Activated T-helper 17 cell treated with anti-CD3 and anti-CD28 coated beads, Interleukin-2, amount 50 U/mL, for 72 hours (primary cell): ENCODE results near the gene RNF175. TPM values are rescaled to one million over a fixed set of nuclear protein-coding genes. Genes with fewer than 3 reads are reported as not detected.

Experiments
- ATAC-seq: fragments of 150-1000 bp; cut with Tn5 transposase; replicated peaks from 2 replicates; pipeline ENCODE4 v1.10.0; 2021; ENCODE audit warnings: mild to moderate bottlenecking, moderate library complexity
- H3K27ac Mint-ChIP-seq: one replicate; pipeline ENCODE4 v1.8.0; 2022; ENCODE audit warnings: mixed read lengths
- H3K27me3 Mint-ChIP-seq: one replicate; pipeline ENCODE4 v1.8.0; 2022; ENCODE audit warnings: mixed read lengths
- H3K36me3 Mint-ChIP-seq: one replicate; pipeline ENCODE4 v1.8.0; 2022; ENCODE audit warnings: low read depth, mild to moderate bottlenecking, mixed read lengths
- H3K4me1 Mint-ChIP-seq: one replicate; pipeline ENCODE4 v1.8.0; 2022; ENCODE audit warnings: mixed read lengths
- H3K4me3 Mint-ChIP-seq: one replicate; pipeline ENCODE4 v1.8.0; 2022; ENCODE audit warnings: mild to moderate bottlenecking, mixed read lengths
- H3K9me3 Mint-ChIP-seq: one replicate; pipeline ENCODE4 v1.8.0; 2022; ENCODE audit warnings: mixed read lengths
- total RNA-seq, 2 donors: library from RNA; stranded (reverse); gene quantifications; one replicate each; pipeline ENCODE4 v1.2.3, GENCODE V29; 2022

RNF175 gene
- total RNA-seq, 2 donors from 2014 or later, result 0.37 TPM; not detected in 1

- Mint-ChIP-seq H3K4me3 (no peak overlapping the region), H3K36me3 (no peaks in the 10 kb centered on the region), H3K27me3 (peaks cover 48% of the 10 kb centered on the region), H3K4me1 (no peaks in the 10 kb centered on the region), H3K27ac (no peak overlapping the region), H3K9me3 (no peaks in the 10 kb centered on the region)
- no peak for ATAC-seq
Observed at GRCh38 chr4:153777421-153777820, 17.6 kb upstream of the RNF175 start.

- Mint-ChIP-seq H3K4me3 (no peak overlapping the region), H3K36me3 (no peaks in the 10 kb centered on the region), H3K4me1 (no peaks in the 10 kb centered on the region), H3K27ac (no peak overlapping the region), H3K27me3 (peaks cover 43% of the 10 kb centered on the region), H3K9me3 (peaks cover 3% of the 10 kb centered on the region)
- no peak for ATAC-seq
Observed at GRCh38 chr4:153776601-153777000, 16.8 kb upstream of the RNF175 start.

- Mint-ChIP-seq H3K27ac (no peak overlapping the region), H3K9me3 (peaks cover 3% of the 10 kb centered on the region), H3K36me3 (no peaks in the 10 kb centered on the region), H3K4me1 (no peaks in the 10 kb centered on the region), H3K27me3 (peaks cover 30% of the 10 kb centered on the region), H3K4me3 (no peak overlapping the region)
- ATAC-seq, result no peak
Observed at GRCh38 chr4:153773236-153773690, 13.4 kb upstream of the RNF175 start.

DNA sequence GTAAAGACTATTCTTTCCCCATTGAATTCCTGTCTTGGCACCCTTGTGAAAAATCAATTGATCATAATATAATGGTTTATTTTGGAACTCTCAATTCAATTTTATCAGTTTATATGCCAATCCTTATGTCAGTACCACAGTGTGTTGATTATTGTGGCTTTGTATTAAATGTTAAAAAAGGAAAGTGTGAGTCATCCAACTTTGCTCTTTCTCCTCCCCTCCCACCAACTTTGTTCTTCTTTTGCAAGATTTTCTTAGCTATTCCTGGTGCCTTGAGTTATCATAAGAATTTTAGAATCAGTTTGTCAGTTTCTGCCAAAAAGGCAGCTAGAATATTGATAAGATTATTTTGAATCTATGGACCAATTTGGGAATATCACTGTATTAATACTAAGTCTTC is 11.2 kb upstream of the RNF175 start:
- H3K4me1 Mint-ChIP-seq, result no peaks in the 10 kb centered on the region
- no peak for ATAC-seq
- no peak overlapping the region for H3K27ac Mint-ChIP-seq
- no peak overlapping the region for H3K4me3 Mint-ChIP-seq
- no peaks in the 10 kb centered on the region for H3K36me3 Mint-ChIP-seq
- H3K9me3 Mint-ChIP-seq, result peaks cover 3% of the 10 kb centered on the region
- peaks cover 20% of the 10 kb centered on the region for H3K27me3 Mint-ChIP-seq

- Mint-ChIP-seq H3K4me3 (no peak overlapping the region), H3K36me3 (no peaks in the 10 kb centered on the region), H3K4me1 (no peaks in the 10 kb centered on the region), H3K27ac (no peak overlapping the region), H3K27me3 (peaks cover 18% of the 10 kb centered on the region), H3K9me3 (peaks cover 1% of the 10 kb centered on the region)
- no peak for ATAC-seq
Observed at GRCh38 chr4:153766758-153767157, 6.9 kb upstream of the RNF175 start.

- H3K27ac Mint-ChIP-seq, result no peak overlapping the region
- H3K4me3 Mint-ChIP-seq, result no peak overlapping the region
- H3K36me3 Mint-ChIP-seq, result no peaks in the 10 kb centered on the region
- peaks cover 23% of the 10 kb centered on the region for H3K27me3 Mint-ChIP-seq
- H3K4me1 Mint-ChIP-seq, result no peaks in the 10 kb centered on the region
- H3K9me3 Mint-ChIP-seq, result no peaks in the 10 kb centered on the region
- ATAC-seq, result no peak
Observed at GRCh38 chr4:153765894-153766293, 6.1 kb upstream of the RNF175 start.

DNA sequence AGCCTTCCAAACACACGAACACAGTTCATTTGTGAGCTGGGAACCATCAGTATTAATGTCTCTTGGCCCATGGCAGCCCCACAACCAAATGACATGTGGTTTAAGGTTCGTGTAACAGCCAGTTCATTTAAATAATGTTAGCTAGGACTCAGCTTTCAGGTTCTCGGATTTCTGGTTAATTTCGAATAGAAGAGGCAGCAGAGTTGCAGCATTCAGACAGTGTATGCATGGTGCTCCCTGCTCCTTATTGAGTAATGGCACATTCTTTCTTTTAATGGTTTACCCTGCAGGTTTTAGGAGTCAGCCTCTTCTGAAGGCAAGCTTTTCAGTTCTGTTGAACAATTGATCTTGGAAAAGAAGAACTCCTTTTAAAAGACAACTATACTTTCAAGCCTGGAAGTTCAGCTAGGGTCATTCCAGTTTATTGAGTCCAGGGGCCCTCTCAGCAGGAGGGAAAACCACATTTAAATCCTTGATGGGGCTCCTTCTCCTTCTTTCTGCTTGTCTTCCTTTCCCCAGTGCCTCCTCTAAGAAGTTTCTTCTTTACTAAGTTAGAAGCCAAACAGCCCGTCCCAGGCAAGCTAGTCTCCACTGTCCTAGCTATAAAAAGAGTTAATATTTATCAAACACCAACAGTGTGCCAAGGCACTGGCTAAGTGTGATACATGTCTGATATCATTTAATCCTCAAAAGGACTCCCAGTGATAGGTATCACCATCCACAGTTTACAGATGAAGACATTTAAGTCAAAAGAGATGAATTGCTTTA is 5.0 kb upstream of the RNF175 start:
- Mint-ChIP-seq H3K4me3 (no peak overlapping the region), H3K27ac (no peak overlapping the region), H3K9me3 (no peaks in the 10 kb centered on the region), H3K4me1 (no peaks in the 10 kb centered on the region), H3K36me3 (no peaks in the 10 kb centered on the region), H3K27me3 (peaks cover 23% of the 10 kb centered on the region)
- ATAC-seq, result no peak

DNA sequence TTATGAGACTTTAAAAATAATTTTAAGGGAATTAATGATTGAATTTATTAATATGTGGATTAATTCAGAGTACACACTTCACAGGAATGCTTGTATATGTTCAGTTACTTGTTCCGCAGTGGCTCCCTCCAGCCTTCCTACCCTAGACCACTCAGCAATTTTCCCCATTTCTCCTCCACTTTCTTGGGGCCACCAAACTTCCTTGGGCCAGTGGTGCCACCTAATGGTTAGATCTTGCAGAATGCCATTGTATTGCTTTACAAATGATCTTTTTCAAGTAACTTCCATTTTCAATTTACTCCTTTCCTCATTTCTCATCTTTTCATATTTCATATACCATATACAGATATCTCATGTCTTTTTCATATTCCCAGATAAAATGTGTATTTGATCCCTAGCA is 3.6 kb upstream of the RNF175 start:
- peaks cover 30% of the 10 kb centered on the region for H3K27me3 Mint-ChIP-seq
- H3K36me3 Mint-ChIP-seq, result no peaks in the 10 kb centered on the region
- H3K4me1 Mint-ChIP-seq, result no peaks in the 10 kb centered on the region
- no peak overlapping the region for H3K4me3 Mint-ChIP-seq
- H3K27ac Mint-ChIP-seq, result no peak overlapping the region
- no peaks in the 10 kb centered on the region for H3K9me3 Mint-ChIP-seq
- no peak for ATAC-seq

DNA sequence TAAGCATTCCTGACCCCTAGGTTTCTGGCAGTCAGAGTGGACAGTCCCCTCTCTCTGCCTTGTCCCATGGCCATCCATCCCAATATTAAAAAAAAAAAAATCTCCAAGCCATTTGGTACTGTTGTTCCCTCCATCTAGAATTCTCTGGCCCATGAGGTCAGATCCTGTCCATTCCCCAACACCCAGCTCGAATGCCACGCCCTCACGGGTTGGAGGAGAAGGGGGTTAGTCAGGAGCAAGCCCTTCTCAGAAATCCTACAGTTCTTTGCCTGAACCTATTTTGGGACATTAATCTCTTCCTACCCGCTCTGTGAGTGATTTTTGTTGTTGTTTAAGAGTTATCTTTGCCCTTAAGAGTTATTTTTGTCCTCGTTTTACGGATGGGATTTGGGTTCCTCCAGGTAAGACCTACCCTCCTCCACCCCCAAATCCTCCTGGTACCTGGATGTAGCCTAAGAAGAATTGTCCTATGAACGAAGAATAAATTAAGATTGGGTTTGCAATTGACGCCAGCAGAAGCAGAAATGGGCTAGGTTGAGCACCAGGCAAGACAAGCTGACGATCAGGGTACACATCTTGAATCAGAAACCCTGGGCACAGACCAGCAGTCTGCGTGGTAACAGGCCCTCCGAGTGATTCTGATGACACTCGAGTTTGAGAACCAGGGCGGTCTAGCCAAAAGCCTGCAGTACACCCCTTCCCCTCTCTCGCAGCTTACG is 977 bp downstream of the RNF175 start:
- no peaks in the 10 kb centered on the region for H3K36me3 Mint-ChIP-seq
- no peak overlapping the region for H3K27ac Mint-ChIP-seq
- no peaks in the 10 kb centered on the region for H3K9me3 Mint-ChIP-seq
- ATAC-seq, result no peak
- peak overlapping the region; percentile 14 for H3K4me3 Mint-ChIP-seq
- H3K4me1 Mint-ChIP-seq, result no peaks in the 10 kb centered on the region
- H3K27me3 Mint-ChIP-seq, result peaks cover 42% of the 10 kb centered on the region

DNA sequence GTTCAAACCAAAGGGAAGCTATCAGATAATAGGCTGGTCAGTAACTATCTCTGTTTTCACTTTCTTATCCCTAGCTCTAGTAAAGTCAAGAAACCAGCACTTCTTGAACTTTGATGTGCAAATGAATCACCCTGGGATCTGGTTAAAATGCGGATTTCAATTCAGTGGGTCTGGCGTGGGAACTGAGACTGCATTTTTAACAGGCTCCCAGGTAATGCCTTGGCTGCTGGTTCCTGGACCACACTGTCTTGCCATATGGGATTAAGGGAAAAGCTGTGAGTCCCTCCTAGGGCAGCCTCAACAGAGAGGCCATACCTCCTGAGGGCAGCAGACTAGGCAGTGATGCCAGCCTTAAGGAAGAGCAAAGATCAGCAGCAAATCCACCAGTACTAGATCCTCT is 1.7 kb downstream of the RNF175 start:
- Mint-ChIP-seq H3K27me3 (peaks cover 36% of the 10 kb centered on the region), H3K4me3 (no peak overlapping the region), H3K9me3 (no peaks in the 10 kb centered on the region), H3K27ac (no peak overlapping the region), H3K4me1 (no peaks in the 10 kb centered on the region), H3K36me3 (no peaks in the 10 kb centered on the region)
- ATAC-seq, result no peak

- no peaks in the 10 kb centered on the region for H3K9me3 Mint-ChIP-seq
- no peak overlapping the region for H3K27ac Mint-ChIP-seq
- peaks cover 31% of the 10 kb centered on the region for H3K27me3 Mint-ChIP-seq
- ATAC-seq, result no peak
- no peak overlapping the region for H3K4me3 Mint-ChIP-seq
- H3K4me1 Mint-ChIP-seq, result no peaks in the 10 kb centered on the region
- no peaks in the 10 kb centered on the region for H3K36me3 Mint-ChIP-seq
Observed at GRCh38 chr4:153757407-153757806, 2.4 kb downstream of the RNF175 start.

- H3K9me3 Mint-ChIP-seq, result no peaks in the 10 kb centered on the region
- H3K4me3 Mint-ChIP-seq, result no peak overlapping the region
- no peak overlapping the region for H3K27ac Mint-ChIP-seq
- no peaks in the 10 kb centered on the region for H3K36me3 Mint-ChIP-seq
- ATAC-seq, result no peak
- peaks cover 21% of the 10 kb centered on the region for H3K27me3 Mint-ChIP-seq
- no peaks in the 10 kb centered on the region for H3K4me1 Mint-ChIP-seq
Observed at GRCh38 chr4:153755186-153755585, 4.6 kb downstream of the RNF175 start.

- Mint-ChIP-seq H3K27ac (no peak overlapping the region), H3K9me3 (no peaks in the 10 kb centered on the region), H3K4me1 (no peaks in the 10 kb centered on the region), H3K4me3 (no peak overlapping the region), H3K27me3 (peaks cover 3% of the 10 kb centered on the region), H3K36me3 (no peaks in the 10 kb centered on the region)
- ATAC-seq, result peak; percentile 90
Observed at GRCh38 chr4:153750197-153750817, 9.5 kb downstream of the RNF175 start.

- H3K27ac Mint-ChIP-seq, result no peak overlapping the region
- no peaks in the 10 kb centered on the region for H3K4me1 Mint-ChIP-seq
- H3K36me3 Mint-ChIP-seq, result no peaks in the 10 kb centered on the region
- ATAC-seq, result no peak
- H3K27me3 Mint-ChIP-seq, result peaks cover 3% of the 10 kb centered on the region
- H3K4me3 Mint-ChIP-seq, result no peak overlapping the region
- H3K9me3 Mint-ChIP-seq, result no peaks in the 10 kb centered on the region
Observed at GRCh38 chr4:153748378-153748777, 11.4 kb downstream of the RNF175 start.
